Stimulated activated CD4-positive, alpha-beta T cell treated with anti-CD3 and anti-CD28 coated beads, Interleukin-15, amount 100 ng/mL, for 24 hours (primary cell): Measurements from ENCODE around the gene TANK.

Source experiments
- DNase-seq: peaks from one replicate; pipeline ENCODE4 v3.0.0-alpha.2; 2020

TANK gene

GRCh38 chr2:161134547-161135518, 25.4 kb upstream of the TANK start:
- DNase-seq = no peak

- no peak for DNase-seq
These were observed 24.2 kb upstream of the TANK start for GRCh38 chr2:161135951-161136593.

- no peak for DNase-seq
These were observed 23.4 kb upstream of the TANK start for GRCh38 chr2:161136696-161137324.

- peak; percentile 18 for DNase-seq
These were observed 21.8 kb upstream of the TANK start for GRCh38 chr2:161138429-161138828.

GRCh38 chr2:161139098-161139987, 20.9 kb upstream of the TANK start:
- DNase-seq = no peak

- peak; percentile 50 for DNase-seq
These were observed 19.2 kb upstream of the TANK start for GRCh38 chr2:161141033-161141432.

- no peak for DNase-seq
These were observed 13.9 kb upstream of the TANK start for GRCh38 chr2:161146209-161146775.

GRCh38 chr2:161146996-161147395, 13.2 kb upstream of the TANK start:
- no peak for DNase-seq

- DNase-seq = no peak
These were observed 12.4 kb upstream of the TANK start for GRCh38 chr2:161147856-161148255.

GRCh38 chr2:161150704-161151103, 9.5 kb upstream of the TANK start:
- no peak for DNase-seq

GRCh38 chr2:161152302-161152701, 7.9 kb upstream of the TANK start:
- no peak for DNase-seq

GRCh38 chr2:161158882-161159281, 1.3 kb upstream of the TANK start:
- no peak for DNase-seq

- no peak for DNase-seq
These were observed 587 bp upstream of the TANK start for GRCh38 chr2:161159456-161160225.

- DNase-seq = no peak
These were observed 962 bp downstream of the TANK start for GRCh38 chr2:161161074-161161706.

GRCh38 chr2:161163440-161163839, 3.2 kb downstream of the TANK start:
- DNase-seq = no peak

GRCh38 chr2:161164161-161164560, 3.9 kb downstream of the TANK start:
- no peak for DNase-seq

GRCh38 chr2:161165266-161165665, 5.0 kb downstream of the TANK start:
- DNase-seq = no peak

- DNase-seq = no peak
These were observed 5.6 kb downstream of the TANK start for GRCh38 chr2:161165811-161166210.

GRCh38 chr2:161166538-161167409, 6.5 kb downstream of the TANK start:
- peak; percentile 75 for DNase-seq

GRCh38 chr2:161169335-161169734, 9.1 kb downstream of the TANK start:
- no peak for DNase-seq
